ENCODE measurements around the gene PKD1. TPM values are rescaled to one million over a fixed set of nuclear protein-coding genes. Genes with fewer than 3 reads are reported as not detected.

PKD1 gene
- total RNA-seq, 2 experiments from 2014 or later, result 63.3 to 68.9 TPM

DNA sequence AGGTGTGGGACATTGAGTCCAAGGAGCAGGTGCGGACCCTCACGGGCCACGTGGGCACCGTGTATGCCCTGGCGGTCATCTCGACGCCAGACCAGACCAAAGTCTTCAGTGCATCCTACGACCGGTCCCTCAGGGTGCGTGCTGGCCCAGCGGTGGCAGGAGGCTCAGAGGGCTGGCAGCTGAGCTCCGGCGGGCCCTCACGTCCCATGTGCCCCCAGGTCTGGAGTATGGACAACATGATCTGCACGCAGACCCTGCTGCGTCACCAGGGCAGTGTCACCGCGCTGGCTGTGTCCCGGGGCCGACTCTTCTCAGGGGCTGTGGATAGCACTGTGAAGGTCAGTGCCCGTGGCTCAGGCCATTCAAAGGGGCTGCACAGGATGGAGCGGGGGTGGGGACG is 40.3 kb upstream of the PKD1 start:
- CTCF ChIA-PET, result no interaction called here
- DNase-seq, result no peak
- H3K4me1 Mint-ChIP-seq (ENCODE audit: low read depth), result no peaks in the 10 kb centered on the region
- peaks cover 15% of the 10 kb centered on the region for H3K36me3 Mint-ChIP-seq (ENCODE audit: low read depth)
- intact Hi-C loops (cut with micrococcal nuclease), result no loop called here
- no peaks in the 10 kb centered on the region for H3K9me3 Mint-ChIP-seq
- H3K27me3 Mint-ChIP-seq (ENCODE audit: low read depth), result no peaks in the 10 kb centered on the region
- no peak overlapping the region for H3K4me3 Mint-ChIP-seq
- no peak overlapping the region for H3K27ac Mint-ChIP-seq

DNA sequence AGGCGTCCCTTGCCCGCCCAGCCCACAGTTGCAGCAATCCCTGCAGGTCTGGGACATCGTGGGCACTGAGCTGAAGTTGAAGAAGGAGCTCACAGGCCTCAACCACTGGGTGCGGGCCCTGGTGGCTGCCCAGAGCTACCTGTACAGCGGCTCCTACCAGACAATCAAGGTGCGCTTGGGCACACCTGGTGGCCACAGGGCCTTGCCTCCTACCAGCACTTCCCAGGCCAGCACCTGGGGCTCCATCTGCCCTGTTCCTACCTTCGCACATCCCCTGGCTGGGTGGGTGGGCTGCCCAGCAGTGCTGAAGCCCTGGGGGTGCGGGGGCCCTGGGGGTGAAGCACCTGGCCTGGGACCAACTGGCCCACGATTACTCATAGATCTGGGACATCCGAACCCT is 39.8 kb upstream of the PKD1 start:
- no peaks in the 10 kb centered on the region for H3K27me3 Mint-ChIP-seq (ENCODE audit: low read depth)
- no peaks in the 10 kb centered on the region for H3K4me1 Mint-ChIP-seq (ENCODE audit: low read depth)
- DNase-seq, result no peak
- H3K4me3 Mint-ChIP-seq, result no peak overlapping the region
- no peak overlapping the region for H3K27ac Mint-ChIP-seq
- H3K9me3 Mint-ChIP-seq, result no peaks in the 10 kb centered on the region
- CTCF ChIA-PET, result no interaction called here
- intact Hi-C loops (cut with micrococcal nuclease), result no loop called here
- peaks cover 15% of the 10 kb centered on the region for H3K36me3 Mint-ChIP-seq (ENCODE audit: low read depth)

DNA sequence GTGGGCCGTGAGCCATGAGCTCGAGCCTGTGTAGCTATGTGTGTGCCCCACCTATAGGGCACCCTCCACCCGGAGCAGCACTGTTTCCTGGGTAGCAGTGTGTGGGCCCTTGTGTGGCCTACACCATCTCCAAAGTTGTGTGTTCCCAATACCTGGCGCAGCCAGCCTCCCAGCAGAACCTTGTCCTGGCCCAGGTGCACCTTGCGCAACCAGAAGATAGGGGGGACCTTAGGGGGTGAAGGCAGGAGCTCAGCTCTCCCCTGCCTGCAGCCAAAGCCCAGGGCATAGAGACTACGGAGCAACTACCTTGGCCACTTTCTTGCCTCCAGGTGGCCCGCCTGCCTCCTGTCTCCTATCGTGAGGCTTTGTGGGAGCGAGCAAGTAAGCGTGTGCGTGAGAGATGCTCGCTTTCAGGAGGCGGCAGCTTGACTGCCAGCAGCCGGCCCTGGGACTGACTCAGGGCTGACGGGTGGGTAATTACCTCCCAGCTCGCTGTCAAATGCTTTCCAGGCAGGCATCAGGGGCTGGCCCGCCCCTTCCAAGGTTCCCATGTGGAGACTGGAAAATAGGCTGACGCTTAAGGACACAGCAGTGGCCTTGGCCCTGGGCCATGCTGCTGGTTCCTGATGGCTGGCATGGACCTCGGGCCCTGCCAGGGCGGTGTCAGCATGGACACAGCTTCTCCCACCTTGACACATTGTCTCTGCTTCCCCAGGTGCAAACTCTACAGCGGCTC is 38.9 kb upstream of the PKD1 start:
- intact Hi-C loops (cut with micrococcal nuclease), result no loop called here
- Mint-ChIP-seq H3K27ac (no peak overlapping the region), H3K9me3 (no peaks in the 10 kb centered on the region), H3K36me3 (ENCODE audit: low read depth) (peaks cover 15% of the 10 kb centered on the region), H3K4me3 (no peak overlapping the region), H3K4me1 (ENCODE audit: low read depth) (no peaks in the 10 kb centered on the region), H3K27me3 (ENCODE audit: low read depth) (no peaks in the 10 kb centered on the region)
- CTCF ChIA-PET, result no interaction called here
- DNase-seq, result no peak

DNA sequence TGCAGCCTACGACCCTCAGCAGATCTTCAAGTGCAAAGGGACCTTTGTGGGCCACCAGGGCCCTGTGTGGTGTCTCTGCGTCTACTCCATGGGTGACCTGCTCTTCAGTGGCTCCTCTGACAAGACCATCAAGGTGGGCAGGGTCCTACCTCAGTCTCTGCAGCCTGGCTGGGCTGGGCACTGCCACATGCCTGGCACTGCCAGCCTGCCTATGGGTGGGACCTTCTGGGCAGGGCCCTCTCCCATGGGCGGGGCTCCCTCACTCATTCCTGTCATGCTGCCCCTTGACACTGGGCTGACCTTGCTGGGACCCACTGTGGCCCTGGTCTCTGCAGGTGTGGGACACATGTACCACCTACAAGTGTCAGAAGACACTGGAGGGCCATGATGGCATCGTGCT is 38.2 kb upstream of the PKD1 start:
- H3K4me3 Mint-ChIP-seq, result no peak overlapping the region
- DNase-seq, result no peak
- CTCF ChIA-PET, result no interaction called here
- H3K9me3 Mint-ChIP-seq, result no peaks in the 10 kb centered on the region
- peaks cover 15% of the 10 kb centered on the region for H3K36me3 Mint-ChIP-seq (ENCODE audit: low read depth)
- H3K4me1 Mint-ChIP-seq (ENCODE audit: low read depth), result no peaks in the 10 kb centered on the region
- no peaks in the 10 kb centered on the region for H3K27me3 Mint-ChIP-seq (ENCODE audit: low read depth)
- intact Hi-C loops (cut with micrococcal nuclease), result no loop called here
- no peak overlapping the region for H3K27ac Mint-ChIP-seq

DNA sequence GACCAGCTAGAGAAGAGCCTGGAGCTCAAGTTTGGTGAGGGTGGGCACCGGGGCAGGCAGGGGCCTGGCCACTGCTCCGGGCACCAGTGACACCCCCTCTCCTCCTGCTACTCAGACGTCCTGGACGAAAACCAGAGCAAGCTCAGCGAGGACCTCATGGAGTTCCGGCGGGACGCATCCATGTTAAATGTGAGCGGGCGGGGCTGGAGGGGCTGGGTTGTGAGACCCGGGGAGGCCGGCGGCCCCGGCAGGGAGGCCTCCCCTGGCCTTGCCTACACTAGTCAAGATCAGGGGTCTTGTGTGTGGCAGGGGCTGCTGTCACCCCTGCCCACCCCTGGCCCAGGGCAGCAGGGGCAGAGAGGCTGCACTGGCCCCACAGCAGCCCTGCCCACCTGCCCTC is 37.7 kb upstream of the PKD1 start:
- Mint-ChIP-seq H3K4me1 (ENCODE audit: low read depth) (no peaks in the 10 kb centered on the region), H3K27me3 (ENCODE audit: low read depth) (no peaks in the 10 kb centered on the region), H3K36me3 (ENCODE audit: low read depth) (peaks cover 15% of the 10 kb centered on the region), H3K4me3 (no peak overlapping the region), H3K9me3 (no peaks in the 10 kb centered on the region), H3K27ac (no peak overlapping the region)
- CTCF ChIA-PET, result no interaction called here
- intact Hi-C loops (cut with micrococcal nuclease), result no loop called here
- DNase-seq, result no peak

DNA sequence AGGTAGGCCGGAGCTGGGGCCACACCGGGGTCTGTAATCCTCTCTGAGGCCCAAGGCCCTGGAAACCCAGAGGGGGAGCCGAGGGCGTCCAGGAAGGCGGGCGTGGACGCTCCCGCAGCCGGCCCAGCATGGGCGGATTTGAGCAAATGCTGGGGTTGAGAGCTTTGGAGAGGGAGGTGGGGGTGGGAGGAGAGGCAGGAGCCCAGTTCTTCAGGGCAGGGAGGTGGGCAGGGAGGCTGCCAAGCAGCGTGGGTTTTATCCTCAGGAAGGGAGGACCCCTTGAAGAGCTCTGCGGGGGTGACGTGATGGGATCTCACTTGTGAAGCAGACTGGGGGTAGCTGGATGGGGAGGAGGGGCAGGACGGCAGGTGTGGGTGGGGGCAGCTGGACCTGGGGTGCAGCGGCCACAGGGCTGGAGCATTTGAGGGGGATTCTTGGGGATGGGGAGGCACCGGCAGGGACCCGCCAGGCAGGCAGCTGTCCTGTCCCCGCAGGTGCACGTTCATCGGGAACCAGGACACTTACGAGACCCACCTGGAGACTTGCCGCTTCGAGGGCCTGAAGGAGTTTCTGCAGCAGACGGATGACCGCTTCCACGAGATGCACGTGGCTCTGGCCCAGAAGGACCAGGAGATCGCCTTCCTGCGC is 37.1 kb upstream of the PKD1 start:
- intact Hi-C loops (cut with micrococcal nuclease), result no loop called here
- CTCF ChIA-PET, result no interaction called here
- H3K27ac Mint-ChIP-seq, result no peak overlapping the region
- no peak overlapping the region for H3K4me3 Mint-ChIP-seq
- no peaks in the 10 kb centered on the region for H3K9me3 Mint-ChIP-seq
- peaks cover 15% of the 10 kb centered on the region for H3K36me3 Mint-ChIP-seq (ENCODE audit: low read depth)
- DNase-seq, result no peak
- no peaks in the 10 kb centered on the region for H3K4me1 Mint-ChIP-seq (ENCODE audit: low read depth)
- no peaks in the 10 kb centered on the region for H3K27me3 Mint-ChIP-seq (ENCODE audit: low read depth)

DNA sequence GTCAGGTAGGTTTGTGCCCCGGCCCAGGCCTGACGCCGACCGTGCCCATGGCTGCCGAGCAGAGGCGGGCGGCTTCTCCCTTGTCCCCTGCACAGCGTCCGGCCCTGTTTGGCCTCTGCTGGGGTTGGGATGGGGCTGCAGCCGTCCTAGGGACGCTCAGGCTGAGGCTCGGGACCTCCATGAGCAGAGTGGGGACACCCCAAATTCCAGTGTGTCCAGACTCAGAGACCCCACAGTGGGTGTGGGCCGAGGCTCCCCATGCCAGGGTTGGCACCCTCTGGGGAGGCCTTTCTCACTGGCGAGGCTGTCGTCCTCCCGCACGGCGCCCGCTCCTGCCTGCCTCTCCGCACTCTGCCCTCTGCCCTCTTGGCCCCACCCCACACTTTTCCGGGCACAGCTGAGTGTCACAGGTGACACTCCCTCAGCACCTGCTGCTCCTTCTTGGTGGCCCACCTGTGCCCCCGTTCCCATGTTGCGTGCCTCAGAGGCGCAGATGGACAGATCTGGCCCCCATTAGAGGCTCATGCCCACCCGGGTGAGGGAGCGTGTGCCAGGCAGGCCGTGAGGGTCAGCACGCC is 36.0 kb upstream of the PKD1 start:
- no peak overlapping the region for H3K4me3 Mint-ChIP-seq
- CTCF ChIA-PET, result no interaction called here

DNA sequence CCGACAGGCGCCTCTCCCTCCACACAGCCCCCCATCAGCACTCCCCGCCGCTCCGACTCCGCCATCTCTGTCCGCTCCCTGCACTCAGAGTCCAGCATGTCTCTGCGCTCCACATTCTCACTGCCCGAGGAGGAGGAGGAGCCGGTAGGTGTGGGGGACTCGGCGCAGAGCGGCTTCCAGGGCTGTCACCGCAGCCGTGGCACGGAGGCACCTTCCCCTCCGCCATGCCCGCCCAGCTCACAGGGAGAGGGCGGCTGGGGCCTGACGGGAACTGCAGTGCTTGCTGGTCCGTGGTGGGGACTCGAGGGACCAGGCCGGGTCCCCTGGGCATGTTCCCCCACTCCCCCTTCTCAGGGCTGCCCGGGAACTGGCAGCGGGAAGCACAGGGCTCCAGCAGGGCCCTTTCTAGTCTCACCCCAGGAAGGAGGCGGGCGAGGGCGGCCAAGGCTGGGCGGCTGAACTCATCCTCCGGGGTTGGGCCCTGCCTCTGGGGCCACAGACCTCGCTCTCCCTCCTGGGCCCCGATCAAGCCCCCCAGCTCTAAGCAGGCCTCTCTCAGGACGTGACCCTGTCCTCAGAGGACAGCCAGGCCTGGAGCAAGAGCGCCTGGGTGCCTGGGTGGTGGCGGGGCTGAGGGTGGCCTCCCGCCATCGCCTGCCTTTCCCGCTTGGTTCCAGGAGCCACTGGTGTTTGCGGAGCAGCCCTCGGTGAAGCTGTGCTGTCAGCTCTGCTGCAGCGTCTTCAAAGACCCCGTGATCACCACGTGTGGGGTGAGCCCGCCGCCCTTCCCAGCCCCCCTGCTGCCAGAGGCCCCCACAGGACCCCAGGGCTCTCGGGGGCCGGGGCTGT is 35.1 kb upstream of the PKD1 start:
- no peaks in the 10 kb centered on the region for H3K27me3 Mint-ChIP-seq (ENCODE audit: low read depth)
- no peak overlapping the region for H3K4me3 Mint-ChIP-seq
- H3K9me3 Mint-ChIP-seq, result no peaks in the 10 kb centered on the region
- intact Hi-C loops (cut with micrococcal nuclease), result no loop called here
- CTCF ChIA-PET, result no interaction called here
- no peak for DNase-seq
- peaks cover 16% of the 10 kb centered on the region for H3K36me3 Mint-ChIP-seq (ENCODE audit: low read depth)
- H3K27ac Mint-ChIP-seq, result no peak overlapping the region
- H3K4me1 Mint-ChIP-seq (ENCODE audit: low read depth), result no peaks in the 10 kb centered on the region

More for the DNA sequence above, 36.0 kb upstream of the PKD1 start:
- no peaks in the 10 kb centered on the region for H3K9me3 Mint-ChIP-seq
- H3K4me1 Mint-ChIP-seq (ENCODE audit: low read depth), result no peaks in the 10 kb centered on the region
- intact Hi-C loops (cut with micrococcal nuclease), result no loop called here
- DNase-seq, result no peak
- H3K36me3 Mint-ChIP-seq (ENCODE audit: low read depth), result peaks cover 13% of the 10 kb centered on the region
- H3K27me3 Mint-ChIP-seq (ENCODE audit: low read depth), result no peaks in the 10 kb centered on the region
- H3K27ac Mint-ChIP-seq, result no peak overlapping the region

DNA sequence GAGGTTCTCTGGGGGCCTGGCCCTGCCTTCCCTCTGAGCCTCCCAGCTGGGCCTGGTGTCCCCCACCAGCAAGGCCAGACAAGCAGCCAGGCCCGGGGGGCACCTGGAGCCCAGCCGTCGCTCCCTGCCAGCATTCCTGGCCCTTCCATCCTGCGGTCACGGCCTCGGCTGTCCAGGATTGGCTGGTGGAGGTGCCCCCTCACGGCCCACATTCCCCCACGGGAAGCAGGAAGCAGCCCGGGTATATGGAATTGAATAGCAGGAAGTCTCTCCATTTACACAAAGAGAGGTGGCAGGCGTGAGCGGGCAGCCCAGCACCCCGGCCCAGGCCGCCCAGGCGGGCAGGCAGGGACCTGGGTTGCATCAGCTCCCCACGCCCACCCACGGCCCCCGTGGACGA is 34.4 kb upstream of the PKD1 start:
- intact Hi-C loops (cut with micrococcal nuclease), result no loop called here
- CTCF ChIA-PET, result no interaction called here

DNA sequence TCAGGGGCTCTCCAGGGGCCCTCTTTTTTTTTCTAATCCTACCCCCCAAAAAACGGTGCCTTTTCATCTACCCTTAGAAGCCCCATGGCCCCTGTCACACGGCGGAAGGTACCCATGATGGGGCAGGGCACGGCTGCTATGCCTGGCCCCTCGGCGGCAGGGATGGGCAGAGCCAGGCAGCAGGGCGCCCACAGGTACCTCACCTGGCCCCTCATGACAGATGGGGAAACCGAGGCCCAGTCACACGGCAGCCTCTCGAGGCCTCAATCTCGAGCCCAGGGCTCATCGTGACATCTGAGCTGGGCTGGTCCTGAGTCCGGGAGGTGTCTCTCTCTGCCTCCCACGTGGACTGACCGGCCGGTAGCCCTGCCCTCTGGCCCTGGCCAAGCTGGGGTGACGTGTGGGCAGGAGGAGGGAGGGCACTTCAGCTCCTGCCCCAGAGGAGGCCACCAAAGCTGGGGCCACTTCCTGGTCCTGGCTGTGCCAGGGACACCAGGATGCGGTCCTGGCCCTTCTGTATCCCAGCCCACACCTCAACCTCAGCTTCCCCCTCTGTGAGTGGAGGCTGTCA is 31.5 kb upstream of the PKD1 start:
- Mint-ChIP-seq H3K4me1 (ENCODE audit: low read depth) (peaks cover under 1% of the 10 kb centered on the region), H3K27ac (no peak overlapping the region), H3K4me3 (no peak overlapping the region), H3K9me3 (no peaks in the 10 kb centered on the region), H3K36me3 (ENCODE audit: low read depth) (peaks cover 6% of the 10 kb centered on the region), H3K27me3 (ENCODE audit: low read depth) (no peaks in the 10 kb centered on the region)
- intact Hi-C loops (cut with micrococcal nuclease), result no loop called here
- DNase-seq, result no peak
- CTCF ChIA-PET, result no interaction called here

More for the DNA sequence above, 34.4 kb upstream of the PKD1 start:
- H3K27ac Mint-ChIP-seq, result no peak overlapping the region
- no peaks in the 10 kb centered on the region for H3K27me3 Mint-ChIP-seq (ENCODE audit: low read depth)
- DNase-seq, result no peak
- H3K36me3 Mint-ChIP-seq (ENCODE audit: low read depth), result peaks cover 16% of the 10 kb centered on the region
- H3K9me3 Mint-ChIP-seq, result no peaks in the 10 kb centered on the region
- no peaks in the 10 kb centered on the region for H3K4me1 Mint-ChIP-seq (ENCODE audit: low read depth)
- no peak overlapping the region for H3K4me3 Mint-ChIP-seq

DNA sequence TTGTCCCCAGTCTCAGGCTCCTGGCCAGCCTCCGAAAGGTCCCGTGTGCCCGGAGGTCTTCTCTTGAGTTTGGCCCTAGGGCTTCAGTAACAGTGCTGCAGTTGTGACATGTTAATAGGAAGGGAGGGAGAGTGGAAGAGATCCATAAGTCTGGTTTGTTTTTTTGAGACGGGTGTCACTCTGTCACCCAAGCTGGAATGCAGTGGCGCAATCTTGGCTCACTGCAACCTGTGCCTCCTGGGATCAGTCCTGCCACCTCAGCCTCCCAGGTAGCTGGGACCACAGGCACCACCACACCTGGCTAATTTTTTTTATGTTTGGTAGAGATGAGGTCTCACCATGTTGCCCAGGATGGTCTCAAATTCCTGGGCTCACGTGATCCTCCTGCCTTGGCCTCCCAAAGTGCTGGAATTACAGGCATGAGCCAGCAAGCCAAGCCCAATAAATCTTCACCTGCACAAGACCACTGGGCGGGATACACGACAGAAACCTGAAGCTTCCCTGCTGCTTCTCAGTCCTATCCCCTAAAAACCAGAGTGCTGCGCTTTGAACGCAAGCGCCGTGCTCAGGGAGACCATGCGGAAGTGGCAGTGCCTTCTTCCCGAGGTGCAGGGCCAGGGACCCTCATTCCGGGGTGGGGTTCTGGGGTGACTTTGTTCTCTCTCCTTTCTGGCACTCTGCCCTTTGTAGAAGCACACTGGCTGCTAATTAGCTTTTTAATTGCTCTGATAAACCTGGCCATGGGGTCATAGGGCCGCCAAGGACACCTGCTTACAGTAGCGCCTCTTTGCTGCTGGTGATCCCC is 30.8 kb upstream of the PKD1 start:
- no peaks in the 10 kb centered on the region for H3K27me3 Mint-ChIP-seq (ENCODE audit: low read depth)
- H3K36me3 Mint-ChIP-seq (ENCODE audit: low read depth), result peaks cover 6% of the 10 kb centered on the region
- no peak overlapping the region for H3K4me3 Mint-ChIP-seq
- H3K27ac Mint-ChIP-seq, result no peak overlapping the region
- CTCF ChIA-PET, result no interaction called here
- intact Hi-C loops (cut with micrococcal nuclease), result no loop called here
- peaks cover 3% of the 10 kb centered on the region for H3K4me1 Mint-ChIP-seq (ENCODE audit: low read depth)
- H3K9me3 Mint-ChIP-seq, result no peaks in the 10 kb centered on the region
- DNase-seq, result no peak

DNA sequence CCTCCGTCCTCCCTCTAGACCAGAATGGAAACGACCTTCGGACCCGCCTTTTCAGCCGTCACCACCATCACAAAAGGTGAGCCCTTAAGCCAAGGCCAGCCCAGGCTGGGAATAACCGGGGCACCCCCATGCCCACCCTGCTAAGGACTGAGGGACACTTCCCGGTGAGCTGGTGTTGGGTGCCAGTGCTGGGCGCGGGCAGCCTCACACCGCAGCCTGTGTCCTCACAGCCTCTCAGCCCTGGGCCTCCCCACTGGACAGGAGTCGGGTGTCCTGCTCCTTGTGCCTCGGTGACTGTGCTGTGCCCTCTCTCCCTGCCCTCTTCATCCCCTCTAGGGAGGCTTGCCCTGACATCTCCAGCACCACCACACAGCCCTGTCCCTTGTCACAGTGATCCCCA is 30.2 kb upstream of the PKD1 start:
- H3K36me3 Mint-ChIP-seq (ENCODE audit: low read depth), result peaks cover 6% of the 10 kb centered on the region
- CTCF ChIA-PET, result no interaction called here
- peaks cover 3% of the 10 kb centered on the region for H3K4me1 Mint-ChIP-seq (ENCODE audit: low read depth)
- no peak overlapping the region for H3K4me3 Mint-ChIP-seq
- no peak overlapping the region for H3K27ac Mint-ChIP-seq
- no peak for DNase-seq
- intact Hi-C loops (cut with micrococcal nuclease), result no loop called here
- no peaks in the 10 kb centered on the region for H3K9me3 Mint-ChIP-seq
- no peaks in the 10 kb centered on the region for H3K27me3 Mint-ChIP-seq (ENCODE audit: low read depth)
